Measurements from ENCODE around the gene CITED2. TPM values are rescaled to one million over a fixed set of nuclear protein-coding genes. Genes with fewer than 3 reads are reported as not detected.
"Not testable (repeated sequence)": the region's sequence is repeated elsewhere in the genome, so short reads cannot be mapped to it uniquely, and the experiment has no call there.

Gene CITED2
- total RNA-seq, 1 experiment from 2014 or later: 63.4 TPM

DNA sequence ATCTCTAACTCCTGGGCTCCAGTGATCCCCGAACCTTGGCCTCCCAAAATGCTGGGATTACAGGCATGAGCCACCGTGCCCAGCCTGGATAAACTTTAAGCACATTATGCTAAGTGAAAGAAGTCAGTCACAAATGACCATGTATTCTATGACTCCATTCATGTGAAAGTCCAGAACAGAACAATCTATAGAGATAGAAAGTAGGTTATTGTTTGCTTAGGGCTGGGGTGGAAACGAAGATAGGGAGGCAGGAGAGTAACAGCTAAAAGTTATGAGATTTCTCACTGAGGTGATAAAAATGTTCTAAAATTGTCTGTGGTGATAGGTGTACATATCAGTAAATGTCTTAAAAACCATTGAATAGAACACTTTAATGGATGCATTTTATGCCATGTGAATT is 40.9 kb upstream of the CITED2 start:
- DNase-seq (ENCODE audit: low spot score) (no peak), ATAC-seq (no peak)
- H3K9me3 Mint-ChIP-seq: no peaks in the 10 kb centered on the region; the same call in 1 of the 2 replicates
- H3K36me3 Mint-ChIP-seq: no peaks in the 10 kb centered on the region
- no peak overlapping the region for H3K4me3 Mint-ChIP-seq
- no peak overlapping the region for H3K27ac Mint-ChIP-seq
- CTCF ChIA-PET: no interaction called here
- no peaks in the 10 kb centered on the region; the same call in 1 of the 2 replicates for H3K4me1 Mint-ChIP-seq
- no peak for TF ChIP-seq FOXK1 (CRISPR knock-in tag; IDR thresholded peaks at IDR 0.05)
- no peak for TF ChIP-seq NFYB (CRISPR knock-in tag; conservative IDR thresholded peaks at IDR 0.05; ENCODE audit: low read depth)
- no peak for TF ChIP-seq RELA (CRISPR knock-in tag; IDR thresholded peaks at IDR 0.05; ENCODE audit: borderline replicate concordance)
- TF ChIP-seq, protein P1, sequence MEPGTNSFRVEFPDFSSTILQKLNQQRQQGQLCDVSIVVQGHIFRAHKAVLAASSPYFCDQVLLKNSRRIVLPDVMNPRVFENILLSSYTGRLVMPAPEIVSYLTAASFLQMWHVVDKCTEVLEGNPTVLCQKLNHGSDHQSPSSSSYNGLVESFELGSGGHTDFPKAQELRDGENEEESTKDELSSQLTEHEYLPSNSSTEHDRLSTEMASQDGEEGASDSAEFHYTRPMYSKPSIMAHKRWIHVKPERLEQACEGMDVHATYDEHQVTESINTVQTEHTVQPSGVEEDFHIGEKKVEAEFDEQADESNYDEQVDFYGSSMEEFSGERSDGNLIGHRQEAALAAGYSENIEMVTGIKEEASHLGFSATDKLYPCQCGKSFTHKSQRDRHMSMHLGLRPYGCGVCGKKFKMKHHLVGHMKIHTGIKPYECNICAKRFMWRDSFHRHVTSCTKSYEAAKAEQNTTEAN (CRISPR knock-in tag; IDR thresholded peaks at IDR 0.05): no peak
- no peak for TF ChIP-seq TP53 (CRISPR knock-in tag; IDR thresholded peaks at IDR 0.05)
- TF ChIP-seq NFE2L1 (CRISPR knock-in tag; IDR thresholded peaks at IDR 0.05): no peak
- no peak for TF ChIP-seq SP1 (CRISPR knock-in tag; conservative IDR thresholded peaks at IDR 0.05)
- TF ChIP-seq SOX15 (CRISPR knock-in tag; IDR thresholded peaks at IDR 0.05): no peak
- TF ChIP-seq, protein P2, sequence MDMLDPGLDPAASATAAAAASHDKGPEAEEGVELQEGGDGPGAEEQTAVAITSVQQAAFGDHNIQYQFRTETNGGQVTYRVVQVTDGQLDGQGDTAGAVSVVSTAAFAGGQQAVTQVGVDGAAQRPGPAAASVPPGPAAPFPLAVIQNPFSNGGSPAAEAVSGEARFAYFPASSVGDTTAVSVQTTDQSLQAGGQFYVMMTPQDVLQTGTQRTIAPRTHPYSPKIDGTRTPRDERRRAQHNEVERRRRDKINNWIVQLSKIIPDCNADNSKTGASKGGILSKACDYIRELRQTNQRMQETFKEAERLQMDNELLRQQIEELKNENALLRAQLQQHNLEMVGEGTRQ (CRISPR knock-in tag; IDR thresholded peaks at IDR 0.05): no peak
- TF ChIP-seq, protein P3, sequence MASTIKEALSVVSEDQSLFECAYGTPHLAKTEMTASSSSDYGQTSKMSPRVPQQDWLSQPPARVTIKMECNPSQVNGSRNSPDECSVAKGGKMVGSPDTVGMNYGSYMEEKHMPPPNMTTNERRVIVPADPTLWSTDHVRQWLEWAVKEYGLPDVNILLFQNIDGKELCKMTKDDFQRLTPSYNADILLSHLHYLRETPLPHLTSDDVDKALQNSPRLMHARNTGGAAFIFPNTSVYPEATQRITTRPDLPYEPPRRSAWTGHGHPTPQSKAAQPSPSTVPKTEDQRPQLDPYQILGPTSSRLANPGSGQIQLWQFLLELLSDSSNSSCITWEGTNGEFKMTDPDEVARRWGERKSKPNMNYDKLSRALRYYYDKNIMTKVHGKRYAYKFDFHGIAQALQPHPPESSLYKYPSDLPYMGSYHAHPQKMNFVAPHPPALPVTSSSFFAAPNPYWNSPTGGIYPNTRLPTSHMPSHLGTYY (CRISPR knock-in tag; IDR thresholded peaks at IDR 0.05): no peak
- TF ChIP-seq GRHL2 (CRISPR knock-in tag; IDR thresholded peaks at IDR 0.05; ENCODE audit: insufficient replicate concordance, severe bottlenecking): no peak
- TF ChIP-seq, protein P4, sequence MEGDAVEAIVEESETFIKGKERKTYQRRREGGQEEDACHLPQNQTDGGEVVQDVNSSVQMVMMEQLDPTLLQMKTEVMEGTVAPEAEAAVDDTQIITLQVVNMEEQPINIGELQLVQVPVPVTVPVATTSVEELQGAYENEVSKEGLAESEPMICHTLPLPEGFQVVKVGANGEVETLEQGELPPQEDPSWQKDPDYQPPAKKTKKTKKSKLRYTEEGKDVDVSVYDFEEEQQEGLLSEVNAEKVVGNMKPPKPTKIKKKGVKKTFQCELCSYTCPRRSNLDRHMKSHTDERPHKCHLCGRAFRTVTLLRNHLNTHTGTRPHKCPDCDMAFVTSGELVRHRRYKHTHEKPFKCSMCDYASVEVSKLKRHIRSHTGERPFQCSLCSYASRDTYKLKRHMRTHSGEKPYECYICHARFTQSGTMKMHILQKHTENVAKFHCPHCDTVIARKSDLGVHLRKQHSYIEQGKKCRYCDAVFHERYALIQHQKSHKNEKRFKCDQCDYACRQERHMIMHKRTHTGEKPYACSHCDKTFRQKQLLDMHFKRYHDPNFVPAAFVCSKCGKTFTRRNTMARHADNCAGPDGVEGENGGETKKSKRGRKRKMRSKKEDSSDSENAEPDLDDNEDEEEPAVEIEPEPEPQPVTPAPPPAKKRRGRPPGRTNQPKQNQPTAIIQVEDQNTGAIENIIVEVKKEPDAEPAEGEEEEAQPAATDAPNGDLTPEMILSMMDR (IDR thresholded peaks at IDR 0.05): no peak
- TF ChIP-seq, protein P5, sequence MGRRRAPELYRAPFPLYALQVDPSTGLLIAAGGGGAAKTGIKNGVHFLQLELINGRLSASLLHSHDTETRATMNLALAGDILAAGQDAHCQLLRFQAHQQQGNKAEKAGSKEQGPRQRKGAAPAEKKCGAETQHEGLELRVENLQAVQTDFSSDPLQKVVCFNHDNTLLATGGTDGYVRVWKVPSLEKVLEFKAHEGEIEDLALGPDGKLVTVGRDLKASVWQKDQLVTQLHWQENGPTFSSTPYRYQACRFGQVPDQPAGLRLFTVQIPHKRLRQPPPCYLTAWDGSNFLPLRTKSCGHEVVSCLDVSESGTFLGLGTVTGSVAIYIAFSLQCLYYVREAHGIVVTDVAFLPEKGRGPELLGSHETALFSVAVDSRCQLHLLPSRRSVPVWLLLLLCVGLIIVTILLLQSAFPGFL (CRISPR knock-in tag; IDR thresholded peaks at IDR 0.05; ENCODE audit: borderline replicate concordance): no peak
- H3K27me3 Mint-ChIP-seq (ENCODE audit: low read depth): no peaks in the 10 kb centered on the region
- POLR2A ChIA-PET: no interaction called here

DNA sequence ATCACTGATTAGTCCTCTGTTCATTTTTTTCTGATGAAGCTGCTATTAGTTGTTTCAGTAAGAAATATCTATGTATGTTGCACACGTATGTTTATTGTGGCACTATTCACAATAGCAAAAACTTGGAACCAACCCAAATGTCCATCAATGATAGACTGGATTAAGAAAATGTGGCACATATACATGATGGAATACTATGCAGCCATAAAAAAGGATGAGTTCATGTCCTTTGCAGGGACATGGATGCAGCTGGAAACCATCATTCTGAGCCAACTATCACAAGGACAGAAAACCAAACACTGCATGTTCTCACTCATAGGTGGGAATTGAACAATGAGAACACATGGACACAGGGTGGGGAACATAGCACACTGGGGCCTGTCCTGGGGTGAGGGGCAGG is 37.7 kb upstream of the CITED2 start:
- H3K36me3 Mint-ChIP-seq; H3K27me3 Mint-ChIP-seq (ENCODE audit: low read depth); H3K27ac Mint-ChIP-seq; H3K4me3 Mint-ChIP-seq; CTCF ChIA-PET; ATAC-seq; H3K9me3 Mint-ChIP-seq; H3K4me1 Mint-ChIP-seq; POLR2A ChIA-PET; DNase-seq (ENCODE audit: low spot score): not testable (repeated sequence)

DNA sequence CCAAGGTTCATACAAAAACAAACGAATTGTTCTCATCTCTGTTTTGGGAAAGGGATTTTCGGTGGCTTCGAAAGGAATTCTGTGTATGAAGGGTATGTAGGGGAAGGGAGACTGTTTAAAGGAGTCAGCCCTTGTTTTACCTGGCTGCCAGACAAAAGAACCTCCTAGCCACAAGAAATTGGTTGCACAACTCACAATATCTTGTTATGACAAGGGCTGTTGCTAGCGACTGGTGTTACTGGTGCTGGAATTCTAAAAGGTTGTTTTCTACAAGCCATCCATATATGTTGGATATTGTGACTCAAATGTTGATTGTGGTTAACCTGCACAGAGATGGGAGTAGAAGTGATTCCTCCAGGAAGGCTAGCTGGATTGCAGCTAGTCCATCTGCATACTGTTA is 34.6 kb upstream of the CITED2 start:
- CTCF ChIA-PET: no interaction called here
- no peak for DNase-seq (ENCODE audit: low spot score)

More for the DNA sequence above, 34.6 kb upstream of the CITED2 start:
- Mint-ChIP-seq H3K4me3 (no peak overlapping the region), H3K36me3 (no peaks in the 10 kb centered on the region), H3K9me3 (no peaks in the 10 kb centered on the region; the same call in 1 of the 2 replicates), H3K27ac (no peak overlapping the region), H3K4me1 (no peaks in the 10 kb centered on the region), H3K27me3 (ENCODE audit: low read depth) (no peaks in the 10 kb centered on the region)
- TF ChIP-seq, protein P6, sequence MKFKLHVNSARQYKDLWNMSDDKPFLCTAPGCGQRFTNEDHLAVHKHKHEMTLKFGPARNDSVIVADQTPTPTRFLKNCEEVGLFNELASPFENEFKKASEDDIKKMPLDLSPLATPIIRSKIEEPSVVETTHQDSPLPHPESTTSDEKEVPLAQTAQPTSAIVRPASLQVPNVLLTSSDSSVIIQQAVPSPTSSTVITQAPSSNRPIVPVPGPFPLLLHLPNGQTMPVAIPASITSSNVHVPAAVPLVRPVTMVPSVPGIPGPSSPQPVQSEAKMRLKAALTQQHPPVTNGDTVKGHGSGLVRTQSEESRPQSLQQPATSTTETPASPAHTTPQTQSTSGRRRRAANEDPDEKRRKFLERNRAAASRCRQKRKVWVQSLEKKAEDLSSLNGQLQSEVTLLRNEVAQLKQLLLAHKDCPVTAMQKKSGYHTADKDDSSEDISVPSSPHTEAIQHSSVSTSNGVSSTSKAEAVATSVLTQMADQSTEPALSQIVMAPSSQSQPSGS (CRISPR knock-in tag; IDR thresholded peaks at IDR 0.05; ENCODE audit: borderline replicate concordance, low read depth): no peak
- TF ChIP-seq, protein P7, sequence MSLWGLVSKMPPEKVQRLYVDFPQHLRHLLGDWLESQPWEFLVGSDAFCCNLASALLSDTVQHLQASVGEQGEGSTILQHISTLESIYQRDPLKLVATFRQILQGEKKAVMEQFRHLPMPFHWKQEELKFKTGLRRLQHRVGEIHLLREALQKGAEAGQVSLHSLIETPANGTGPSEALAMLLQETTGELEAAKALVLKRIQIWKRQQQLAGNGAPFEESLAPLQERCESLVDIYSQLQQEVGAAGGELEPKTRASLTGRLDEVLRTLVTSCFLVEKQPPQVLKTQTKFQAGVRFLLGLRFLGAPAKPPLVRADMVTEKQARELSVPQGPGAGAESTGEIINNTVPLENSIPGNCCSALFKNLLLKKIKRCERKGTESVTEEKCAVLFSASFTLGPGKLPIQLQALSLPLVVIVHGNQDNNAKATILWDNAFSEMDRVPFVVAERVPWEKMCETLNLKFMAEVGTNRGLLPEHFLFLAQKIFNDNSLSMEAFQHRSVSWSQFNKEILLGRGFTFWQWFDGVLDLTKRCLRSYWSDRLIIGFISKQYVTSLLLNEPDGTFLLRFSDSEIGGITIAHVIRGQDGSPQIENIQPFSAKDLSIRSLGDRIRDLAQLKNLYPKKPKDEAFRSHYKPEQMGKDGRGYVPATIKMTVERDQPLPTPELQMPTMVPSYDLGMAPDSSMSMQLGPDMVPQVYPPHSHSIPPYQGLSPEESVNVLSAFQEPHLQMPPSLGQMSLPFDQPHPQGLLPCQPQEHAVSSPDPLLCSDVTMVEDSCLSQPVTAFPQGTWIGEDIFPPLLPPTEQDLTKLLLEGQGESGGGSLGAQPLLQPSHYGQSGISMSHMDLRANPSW (CRISPR knock-in tag; conservative IDR thresholded peaks at IDR 0.05; ENCODE audit: low read depth): no peak
- POLR2A ChIA-PET: no interaction called here
- no peak for ATAC-seq

All from WTC11 (cell line).